Heart right ventricle (tissue), 16 donors: ENCODE data around the gene RUVBL2. TPM values are rescaled to one million over a fixed set of nuclear protein-coding genes. Genes with fewer than 3 reads are reported as not detected.

Source experiments
- ATAC-seq, 8 donors: fragments of 200-7000 bp; cut with Tn5 transposase; one replicate each; pipeline ENCODE4 v1.9.1; 2020; ENCODE audit warnings: mild to moderate bottlenecking in 8 of 8, moderate library complexity in 8 of 8, moderate number of reproducible peaks in 1 of 8
- DNase-seq, 2 donors: peaks; one replicate each; pipeline ENCODE4 v3.0.0-alpha.2; 2020
- H3K27ac ChIP-seq, 10 donors: fragments of 200-600 bp; sonication (generic) in 2 of 10; one replicate each; pipeline versions ENCODE4 v1.5.0 to v1.8.0; 2020 to 2022; ENCODE audit warnings: mild to moderate bottlenecking in 3 of 10
- H3K27me3 ChIP-seq, 7 donors: fragments of 200-600 bp; one replicate each; pipeline ENCODE4 v1.8.0; 2021 to 2022; ENCODE audit warnings: mild to moderate bottlenecking in 2 of 7
- H3K36me3 ChIP-seq, 9 donors: fragments of 200-600 bp; sonication (generic) in 1 of 9; one replicate each; pipeline versions ENCODE4 v1.5.0 to v1.8.0; 2020 to 2022; ENCODE audit warnings: mild to moderate bottlenecking in 2 of 9
- H3K4me1 ChIP-seq, 9 donors: fragments of 200-600 bp; sonication (generic) in 1 of 9; one replicate each; pipeline versions ENCODE4 v1.5.0 to v1.8.0; 2020 to 2022; ENCODE audit warnings: mild to moderate bottlenecking in 4 of 9
- H3K4me3 ChIP-seq, 10 donors: fragments of 200-600 bp; sonication (generic) in 2 of 10; one replicate each; pipeline versions ENCODE4 v1.5.0 to v1.8.0; 2020 to 2022; ENCODE audit warnings: mild to moderate bottlenecking in 7 of 10, moderate library complexity in 2 of 10
- H3K9me3 ChIP-seq, 11 donors: fragments of 200-600 bp in 10 of 11; sonication (generic) in 2 of 11; one replicate each; pipeline versions ENCODE4 v1.5.0 to v1.8.0; 2013 to 2022; ENCODE audit warnings: mild to moderate bottlenecking in 2 of 11, control low read depth in 1 of 11, moderate library complexity in 1 of 11
- CTCF ChIP-seq, 9 donors: fragments of 200-600 bp; sonication (generic) in 2 of 9; IDR thresholded peaks; one replicate each; pipeline versions ENCODE4 v1.5.0 to v1.8.0; 2021 to 2022; ENCODE audit warnings: antibody characterized with exemption in 9 of 9, mild to moderate bottlenecking in 5 of 9, moderate library complexity in 1 of 9
- WGBS, 2 donors: extraction: QIAGEN DNeasy Blood & Tissue Kit; methylation state at CpG; one replicate each; pipeline ENCODE4 v1.1.7; 2013; ENCODE audit warnings: inconsistent platforms in 1 of 2; 5-methylcytosine and 5-hydroxymethylcytosine counted together
- intact Hi-C, 10 donors: fragments of 100-400 bp; cut with DNase I; formaldehyde crosslinking; loops; one replicate each; pipeline versions ENCODE4 v1.11.1 to v1.14.2; 2022
- long read RNA-seq, 3 donors: library from polyadenylated mRNA; unstranded; transcript quantifications; one replicate each; pipeline ENCODE4 v2.0.0, GENCODE V29; 2020 to 2021
- polyA plus RNA-seq, 2 donors: library from polyadenylated mRNA; stranded (reverse); fragments of 200-250 nt; gene quantifications; one replicate each; pipeline ENCODE4 v1.2.3, GENCODE V29; 2013
- total RNA-seq, 10 donors: library from RNA; stranded (reverse); fragmentation: NEBNext Ultra II Directional in 3 of 10; extraction: Animal tissue kit (Norgen Biotek cat#: 25700) in 3 of 10; gene quantifications; one replicate each; pipeline versions ENCODE4 v1.2.1 to v1.2.4, GENCODE V29; 2021 to 2023
- donor health status: Arrhythmogenic right ventricular cardiomyopathy.
- donor health status: ischemic (EF 13 %, LVEDD 7.1; RV severe dilation, severe dysfunction).
- donor health status: healthy with polysubstance abuse.
- donor health status: DM: no; HTN: yes; CAD: no.
- donor health status: DM: no; HTN: no; CAD: no.
- donor health status: ischemic (EF 25% LVEDD 6.9; RV normal size, moderate dysfunction).
- donor health status: ischemic (EF 25% LVEDD 5.7; RV mildly dilated, moderate dysfunction).
- donor health status: healthy.
- donor health status: DM: yes; HTN: yes; CAD: no.
- donor health status: Ischemic cardiomyopathy.
- donor health status: ischemic (EF 35%, LVEDD 5.7; RV mildly dilated, moderate dysfunction).
- donor health status: nonischemic (EF 11% LVEDD 7.7; RV severe dilation, severe dysfunction).
- donor health status: DM: yes; HTN: yes; CAD: no.
- donor health status: PGD.
- donor health status: ischemic (EF 29% LVEDD 5.4; RV normal size, mild dysfunction).
- donor health status: nonischemic (EF 23%, LVEDD 6.1; RV moderate dilation, normal function).

Gene RUVBL2
- 10 to 100 TPM; 40.1 to 60.4 (median 49.3) TPM for total RNA-seq
- 100 to 1,000 TPM in 1 of 2 donors, 10 to 100 TPM in 1; 60.1 to 108 TPM for polyA plus RNA-seq
- long read RNA-seq, donor 1, transcript RUVBL2-206 (15 exons, 2,009 nt) = major isoform, 36 of 60 reads
- long read RNA-seq, donor 1, partial matches to known transcripts = 19 of 60 reads
- long read RNA-seq, donor 1, other reads (novel, unspliced or antisense) = 5 of 60 reads
- long read RNA-seq, donor 2, transcript RUVBL2-206 (15 exons, 2,009 nt) = major isoform, 39 of 60 reads
- long read RNA-seq, donor 2, partial matches to known transcripts = 12 of 60 reads
- long read RNA-seq, donor 2, other reads (novel, unspliced or antisense) = 8 of 60 reads
- long read RNA-seq, donor 3, transcript RUVBL2-206 (15 exons, 2,009 nt) = major isoform, 84 of 111 reads
- long read RNA-seq, donor 3, partial matches to known transcripts = 10 of 111 reads
- long read RNA-seq, donor 3, other reads (novel, unspliced or antisense) = 17 of 111 reads

DNA sequence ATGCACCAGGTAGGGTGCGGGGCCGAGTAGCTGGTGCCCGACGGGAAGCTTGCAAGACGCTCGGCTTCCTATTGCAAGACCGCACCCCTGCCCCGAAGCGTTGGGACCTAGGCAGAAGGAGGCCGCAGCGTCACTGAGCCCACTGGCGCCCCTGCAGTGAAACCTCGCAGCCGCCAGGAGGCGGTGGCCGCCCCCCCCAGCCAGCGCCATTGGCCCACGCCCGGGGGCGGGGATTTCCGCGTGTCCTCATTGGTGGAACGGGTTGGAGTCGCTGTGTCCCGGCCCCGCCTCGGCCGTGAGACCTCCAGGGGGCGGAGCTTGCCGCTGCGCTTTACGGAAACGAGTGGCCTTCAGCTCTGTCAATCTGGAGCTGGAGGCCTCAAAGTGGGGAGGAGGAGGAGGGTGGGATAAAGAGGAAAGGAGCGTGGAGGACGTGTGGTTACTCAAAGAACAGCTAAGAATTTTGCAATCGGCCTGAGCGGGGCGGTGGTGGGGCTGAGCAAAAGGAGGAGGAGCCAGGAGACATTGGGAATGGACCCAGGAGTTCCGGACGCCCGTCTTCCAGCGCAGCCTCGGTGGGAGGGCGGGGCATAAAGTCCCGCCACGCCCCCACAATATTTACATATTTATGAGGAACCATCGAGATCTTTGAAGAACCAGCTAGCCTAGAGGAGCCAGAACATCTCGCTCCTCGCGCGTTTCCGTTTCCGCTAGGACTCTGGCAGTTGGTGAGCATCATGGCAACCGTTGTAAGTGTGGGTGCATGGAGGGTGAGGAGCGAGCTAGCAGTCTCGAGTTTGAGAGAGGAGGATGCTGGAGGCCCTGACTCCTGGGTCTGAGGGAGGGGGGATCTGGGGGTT lies at the start of gene RUVBL2, which contains the start of gene GYS1:
TSS of gene RUVBL2 (plus strand) at position 713 of the 860 bp plus-strand sequence. CDS start at position 738, 25 bp downstream.
TSS of gene GYS1 (minus strand) at position 135 of the 860 bp plus-strand sequence. CDS start 197 bp downstream, outside the sequence.
- DNase-seq = peak; percentile 99 to 100
- 0 to 1% methylated on average over 56 of the region's 56 CpGs for WGBS, 2 donors
- Histone ChIP-seq H3K27ac (peak within 1 kb of the TSS; percentile 74 to 98 (median 95)), H3K4me3 (peak within 1 kb of the TSS; percentile 54 to 99 (median 88)), H3K4me1 (peaks cover 9 to 52% (median 42%) of the 10 kb centered on the region in 9 donors), H3K27me3 (no peaks in the 10 kb centered on the region), H3K9me3 (no peaks in the 10 kb centered on the region), H3K36me3 (peaks cover 0 to 26% (median 9%) of the 10 kb centered on the region in 9 donors)
- peak in 8 of 9 donors; percentile 96 to 99 (median 98) for TF ChIP-seq CTCF (IDR thresholded peaks at IDR 0.05)
- intact Hi-C loops = loop anchor here in 5 of 10 donors (1.0 to 10.0 kb wide), 5 partner anchors 81 to 221 kb away; partner anchors contain the start of genes KCNA7 (in 2 of the 5), HRC (in 1 of the 5), PPP1R15A (in 1 of the 5) and TRPM4 (in 1 of the 5)
- peak; percentile 90 to 96 (median 94) for ATAC-seq

- peaks cover 0 to 1% (median 0%) of the 10 kb centered on the region in 9 donors for H3K4me1 ChIP-seq
- no peak for ATAC-seq
- TF ChIP-seq CTCF (IDR thresholded peaks at IDR 0.05) = no peak
- H3K36me3 ChIP-seq = no peaks in the 10 kb centered on the region
- no peak for DNase-seq
- intact Hi-C loops = no loop called here
- H3K27ac ChIP-seq = no peak overlapping the region
- peaks cover 0 to 19% (median 8%) of the 10 kb centered on the region in 11 donors for H3K9me3 ChIP-seq
- WGBS, 2 donors = 87 to 94% methylated on average over 5 of the region's 5 CpGs
- H3K4me3 ChIP-seq = no peak overlapping the region
- H3K27me3 ChIP-seq = no peaks in the 10 kb centered on the region
Measured at GRCh38 chr19:48945415-48945814, 48.3 kb upstream of the RUVBL2 start.

GRCh38 chr19:48945817-48946216 lies 47.9 kb upstream of the RUVBL2 start:
- H3K36me3 ChIP-seq = no peaks in the 10 kb centered on the region
- H3K9me3 ChIP-seq = peaks cover 0 to 14% (median 5%) of the 10 kb centered on the region in 11 donors
- H3K4me3 ChIP-seq = no peak overlapping the region
- TF ChIP-seq CTCF (IDR thresholded peaks at IDR 0.05) = no peak
- no peaks in the 10 kb centered on the region for H3K27me3 ChIP-seq
- intact Hi-C loops = no loop called here
- DNase-seq (no peak), ATAC-seq (no peak)
- 85 to 86% methylated on average over 2 of the region's 2 CpGs for WGBS, 2 donors
- H3K27ac ChIP-seq = no peak overlapping the region
- peaks cover 0 to 5% (median 0%) of the 10 kb centered on the region in 9 donors for H3K4me1 ChIP-seq
